WTC11 (cell line): ENCODE data around the gene ACSL4. TPM values are rescaled to one million over a fixed set of nuclear protein-coding genes. Genes with fewer than 3 reads are reported as not detected.

Experiments used
- ATAC-seq: fragments of 200-7000 bp; cut with Tn5 transposase; 2 replicates; pipeline ENCODE4 v1.10.0; 2021; ENCODE audit warnings: mild to moderate bottlenecking, moderate library complexity
- CTCF ChIA-PET: fragments of 300-600 bp; sonication (Branson Sonifier 250); formaldehyde crosslinking; loops from one replicate; lab custom pipeline; 2021; ENCODE audit warnings: antibody characterized with exemption; lab: Charles Lee
- POLR2A ChIA-PET: fragments of 350-600 bp; sonication (Branson Sonifier 250); formaldehyde crosslinking; loops from one replicate; lab custom pipeline; 2021; ENCODE audit warnings: antibody characterized with exemption; lab: Charles Lee
- DNase-seq: peaks from one replicate; pipeline ENCODE4 v3.0.0; 2021; ENCODE audit warnings: low spot score
- H3K27ac Mint-ChIP-seq: 2 replicates; pipeline ENCODE4 v1.8.0; 2021; ENCODE audit warnings: mixed read lengths
- H3K27me3 Mint-ChIP-seq: 2 replicates; pipeline ENCODE4 v1.8.0; 2021; ENCODE audit warnings: low read depth, mild to moderate bottlenecking, moderate library complexity, mixed read lengths
- H3K36me3 Mint-ChIP-seq: 2 replicates; pipeline ENCODE4 v1.8.0; 2021; ENCODE audit warnings: mixed read lengths
- H3K4me1 Mint-ChIP-seq: 2 replicates; pipeline ENCODE4 v1.8.0; 2022; ENCODE audit warnings: mixed read lengths
- H3K4me3 Mint-ChIP-seq: 2 replicates; pipeline ENCODE4 v1.8.0; 2021; ENCODE audit warnings: mild to moderate bottlenecking, moderate library complexity, mixed read lengths
- H3K9me3 Mint-ChIP-seq: 2 replicates; pipeline ENCODE4 v1.8.0; 2021; ENCODE audit warnings: mixed read lengths
- ATF1 ChIP-seq: sonication (generic); formaldehyde crosslinking; IDR thresholded peaks from 2 replicates; pipeline ENCODE4 v1.8.1; 2023; ENCODE audit warnings: mild to moderate bottlenecking, moderate library complexity, missing genetic modification reagents
- ATF6 ChIP-seq: sonication (generic); formaldehyde crosslinking; IDR thresholded peaks from 2 replicates; pipeline ENCODE4 v1.8.1; 2023; ENCODE audit warnings: mild to moderate bottlenecking, missing genetic modification reagents
- CREM ChIP-seq: sonication (generic); formaldehyde crosslinking; IDR thresholded peaks from 2 replicates; pipeline ENCODE4 v1.8.1; 2022; ENCODE audit warnings: mild to moderate bottlenecking, missing genetic modification reagents, moderate library complexity
- E2F4 ChIP-seq: sonication (generic); formaldehyde crosslinking; IDR thresholded peaks from 2 replicates; pipeline ENCODE4 v1.8.1; 2022; ENCODE audit warnings: low read depth, mild to moderate bottlenecking, moderate library complexity, missing genetic modification reagents, borderline replicate concordance
- ERG ChIP-seq: fragments of 250-450 bp; sonication (Bioruptor Pico); IDR thresholded peaks from 2 replicates; pipeline ENCODE4 v1.8.0; 2021; ENCODE audit warnings: mild to moderate bottlenecking
- FOXK1 ChIP-seq: sonication (generic); formaldehyde crosslinking; IDR thresholded peaks from 2 replicates; pipeline ENCODE4 v1.8.0; 2022; ENCODE audit warnings: mild to moderate bottlenecking, moderate library complexity, missing genetic modification reagents
- FOXP4 ChIP-seq: sonication (generic); formaldehyde crosslinking; IDR thresholded peaks from 2 replicates; pipeline ENCODE4 v1.8.0; 2022; ENCODE audit warnings: mild to moderate bottlenecking, missing genetic modification reagents
- GABPB1 ChIP-seq: sonication (generic); formaldehyde crosslinking; IDR thresholded peaks from 2 replicates; pipeline ENCODE4 v1.8.1; 2023; ENCODE audit warnings: mild to moderate bottlenecking, missing genetic modification reagents
- JAZF1 ChIP-seq: fragments of 250-450 bp; sonication (Bioruptor Pico); IDR thresholded peaks from 2 replicates; pipeline ENCODE4 v1.9.0; 2021; ENCODE audit warnings: moderate library complexity, mild to moderate bottlenecking, inconsistent platforms
- JUN ChIP-seq: sonication (generic); formaldehyde crosslinking; IDR thresholded peaks from 2 replicates; pipeline ENCODE4 v1.8.0; 2023; ENCODE audit warnings: mild to moderate bottlenecking, missing genetic modification reagents
- MLX ChIP-seq: sonication (generic); formaldehyde crosslinking; IDR thresholded peaks from 2 replicates; pipeline ENCODE4 v1.8.1; 2023; ENCODE audit warnings: mild to moderate bottlenecking, missing genetic modification reagents, moderate library complexity
- NFE2L1 ChIP-seq: sonication (generic); formaldehyde crosslinking; IDR thresholded peaks from 2 replicates; pipeline ENCODE4 v1.8.1; 2023; ENCODE audit warnings: missing genetic modification reagents
- NR2C2 ChIP-seq: sonication (generic); formaldehyde crosslinking; IDR thresholded peaks from 2 replicates; pipeline ENCODE4 v1.8.0; 2022; ENCODE audit warnings: mild to moderate bottlenecking, missing genetic modification reagents
- PRRX2 ChIP-seq: fragments of 250-450 bp; sonication (Bioruptor Pico); IDR thresholded peaks from 2 replicates; pipeline ENCODE4 v1.8.0; 2021; ENCODE audit warnings: mild to moderate bottlenecking
- SP1 ChIP-seq: sonication (generic); formaldehyde crosslinking; conservative IDR thresholded peaks from 2 replicates; pipeline ENCODE4 v1.8.1; 2022; ENCODE audit warnings: missing genetic modification reagents
- TEAD4 ChIP-seq: sonication (generic); formaldehyde crosslinking; IDR thresholded peaks from 2 replicates; pipeline ENCODE4 v1.8.0; 2022; ENCODE audit warnings: mild to moderate bottlenecking, missing genetic modification reagents
- ZNF138 ChIP-seq: sonication (generic); formaldehyde crosslinking; conservative IDR thresholded peaks from 2 replicates; pipeline ENCODE4 v1.8.1; 2022; ENCODE audit warnings: mild to moderate bottlenecking, moderate library complexity, missing genetic modification reagents
- ZNF219 ChIP-seq: sonication (generic); formaldehyde crosslinking; IDR thresholded peaks from 2 replicates; pipeline ENCODE4 v1.8.0; 2023; ENCODE audit warnings: missing genetic modification reagents, mild to moderate bottlenecking, borderline replicate concordance
- ZNF263 ChIP-seq: sonication (generic); formaldehyde crosslinking; IDR thresholded peaks from 2 replicates; pipeline ENCODE4 v1.8.1; 2022; ENCODE audit warnings: low read depth, mild to moderate bottlenecking, moderate library complexity, missing genetic modification reagents
- ZNF416 ChIP-seq: fragments of 250-450 bp; sonication (Bioruptor Pico); IDR thresholded peaks from 2 replicates; pipeline ENCODE4 v1.9.0; 2021; ENCODE audit warnings: mild to moderate bottlenecking, inconsistent platforms
- ZNF423 ChIP-seq: fragments of 250-450 bp; sonication (Bioruptor Pico); IDR thresholded peaks from 2 replicates; pipeline ENCODE4 v2.1.2; 2022; ENCODE audit warnings: mild to moderate bottlenecking, moderate library complexity
- ZSCAN18 ChIP-seq: fragments of 250-450 bp; sonication (Bioruptor Pico); IDR thresholded peaks from 2 replicates; pipeline ENCODE4 v2.1.2; 2022; ENCODE audit warnings: mild to moderate bottlenecking, moderate library complexity
- total RNA-seq: library from RNA; stranded (reverse); gene quantifications from 3 replicates; pipeline ENCODE4 v1.2.3, GENCODE V29; 2021

The ACSL4 gene
- total RNA-seq, 1 experiment from 2014 or later = 57.7 TPM

GRCh38 chrX:109697855-109698254, 35.2 kb downstream of the ACSL4 start:
- no peak for DNase-seq
- no peak for TF ChIP-seq ZSCAN18 (CRISPR knock-in tag)
- no peak for TF ChIP-seq FOXP4 (CRISPR knock-in tag)
- TF ChIP-seq ZNF219 (CRISPR knock-in tag) = no peak
- TF ChIP-seq SP1 (CRISPR knock-in tag) = no peak
- TF ChIP-seq MLX (CRISPR knock-in tag) = no peak
- no peak for TF ChIP-seq ZNF416
- TF ChIP-seq NR2C2 = no peak
- no peak for TF ChIP-seq ERG (CRISPR knock-in tag)
- TF ChIP-seq NFE2L1 = no peak
- TF ChIP-seq ZNF423 (CRISPR knock-in tag) = no peak
- no peak for TF ChIP-seq ZNF138 (CRISPR knock-in tag)
- no peak for TF ChIP-seq JUN (CRISPR knock-in tag)
- no peak for TF ChIP-seq ZNF263 (CRISPR knock-in tag)
- no peak for TF ChIP-seq CREM (CRISPR knock-in tag)
- TF ChIP-seq GABPB1 = no peak
- TF ChIP-seq, all 79 proteins: peak for 0
- CTCF ChIA-PET = no interaction called here
- peaks cover 12% of the 10 kb centered on the region for H3K4me1 Mint-ChIP-seq
- H3K27me3 Mint-ChIP-seq = no peaks in the 10 kb centered on the region
- no peak for ATAC-seq
- H3K4me3 Mint-ChIP-seq = no peak overlapping the region
- POLR2A ChIA-PET = no interaction called here
- peaks cover 2% of the 10 kb centered on the region; the same call in 1 of the 2 replicates for H3K36me3 Mint-ChIP-seq
- peaks cover 3% of the 10 kb centered on the region; the same call in 1 of the 2 replicates for H3K9me3 Mint-ChIP-seq
- H3K27ac Mint-ChIP-seq = no peak overlapping the region

- ATAC-seq = no peak
- TF ChIP-seq ZNF138 (CRISPR knock-in tag) = no peak
- no peak for TF ChIP-seq ZNF263 (CRISPR knock-in tag)
- no peak for TF ChIP-seq ATF1 (CRISPR knock-in tag)
- no peak for TF ChIP-seq FOXK1 (CRISPR knock-in tag)
- TF ChIP-seq JAZF1 (CRISPR knock-in tag) = no peak
- TF ChIP-seq MLX (CRISPR knock-in tag) = no peak
- no peak for TF ChIP-seq PRRX2 (CRISPR knock-in tag)
- TF ChIP-seq TEAD4 (CRISPR knock-in tag) = no peak
- no peak for TF ChIP-seq E2F4 (CRISPR knock-in tag)
- no peak for TF ChIP-seq ATF6
Measured at GRCh38 chrX:109696146-109696740, 36.8 kb downstream of the ACSL4 start.

More at GRCh38 chrX:109696146-109696740, 36.8 kb downstream of the ACSL4 start:
- Mint-ChIP-seq H3K27me3 (no peaks in the 10 kb centered on the region), H3K4me1 (peaks cover 12% of the 10 kb centered on the region), H3K9me3 (no peaks in the 10 kb centered on the region), H3K4me3 (no peak overlapping the region), H3K27ac (peak overlapping the region; percentile 53; the same call in 1 of the 2 replicates), H3K36me3 (no peaks in the 10 kb centered on the region)
- ChIA-PET POLR2A (no interaction called here), CTCF (no interaction called here)
- DNase-seq = no peak
